IPS-11a (cell line): ENCODE results near the gene KCNH4.

Experiments used
- H3K4me3 ChIP-seq: one replicate; pipeline ENCODE4 v1.5.1; 2013; ENCODE audit warnings: low read depth, low read length, control low read depth

Gene KCNH4

GRCh38 chr17:42138749-42139492, 42.0 kb downstream of the KCNH4 start:
- H3K4me3 ChIP-seq, result no peak overlapping the region

DNA sequence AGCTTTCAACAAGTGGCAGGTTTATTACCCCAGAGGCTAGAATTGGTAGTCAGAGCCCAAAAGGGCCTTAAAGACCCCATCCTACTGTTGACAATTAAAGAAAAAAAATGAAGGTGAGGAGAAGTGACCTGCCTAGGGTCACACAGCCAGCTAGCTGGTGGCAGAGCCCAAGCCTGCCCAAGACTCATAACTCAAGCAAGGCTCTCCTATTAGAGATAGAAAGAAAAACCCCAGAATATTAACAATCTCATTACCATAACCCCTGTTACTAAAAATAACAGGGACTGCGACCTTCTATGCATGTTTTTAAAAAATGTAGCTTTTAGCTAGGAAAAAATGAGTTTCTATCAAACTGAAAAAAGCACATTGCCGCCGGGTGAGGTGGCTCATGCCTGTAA, 44.3 kb downstream of the KCNH4 start:
- no peak overlapping the region for H3K4me3 ChIP-seq

DNA sequence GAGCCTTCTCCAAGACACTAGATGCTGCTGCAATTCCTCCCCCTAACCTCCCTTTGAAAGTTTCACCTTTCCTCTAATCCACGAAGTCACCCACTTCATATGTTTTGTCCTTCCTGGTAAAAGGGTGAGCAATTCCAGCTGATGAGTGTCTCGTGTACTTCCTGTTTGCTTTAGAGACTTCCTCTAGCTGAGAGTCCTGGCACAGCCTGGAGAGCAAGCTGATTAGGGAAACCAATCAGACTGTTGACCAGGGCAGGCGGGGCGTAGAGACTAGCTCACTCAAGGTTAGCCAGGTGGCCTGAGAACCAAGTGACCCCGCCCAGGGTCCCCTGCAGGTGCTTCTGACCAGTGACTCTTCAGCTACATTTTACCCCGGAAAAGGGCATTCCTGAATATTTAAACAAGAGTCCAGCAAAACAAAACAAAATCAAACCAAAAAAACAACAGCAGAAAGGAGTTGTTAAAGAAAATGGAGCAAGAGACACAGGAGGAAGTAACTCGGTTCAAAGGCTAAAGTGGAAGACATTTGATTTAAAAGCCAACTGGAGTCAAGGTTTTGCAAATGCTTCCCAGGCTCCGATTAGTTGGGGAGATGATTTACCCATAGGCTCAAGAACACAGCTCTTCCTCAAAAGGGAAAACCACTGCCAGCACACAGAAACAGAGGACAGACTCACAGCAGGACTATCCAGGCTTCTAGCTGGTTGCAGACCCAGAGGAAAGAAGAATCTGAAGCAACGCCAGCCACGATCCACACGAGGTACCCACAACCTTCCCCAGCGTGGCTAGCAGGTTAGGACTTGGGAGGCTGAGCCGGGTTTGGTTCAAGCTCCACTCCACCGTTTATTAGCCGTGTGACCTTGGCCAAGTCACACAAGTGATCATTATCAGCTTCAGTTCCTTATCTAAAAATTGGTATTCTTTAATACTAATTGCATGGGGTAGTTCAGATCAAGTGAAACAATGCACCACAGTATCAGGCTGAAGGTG, 45.0 kb downstream of the KCNH4 start:
- no peak overlapping the region for H3K4me3 ChIP-seq

DNA sequence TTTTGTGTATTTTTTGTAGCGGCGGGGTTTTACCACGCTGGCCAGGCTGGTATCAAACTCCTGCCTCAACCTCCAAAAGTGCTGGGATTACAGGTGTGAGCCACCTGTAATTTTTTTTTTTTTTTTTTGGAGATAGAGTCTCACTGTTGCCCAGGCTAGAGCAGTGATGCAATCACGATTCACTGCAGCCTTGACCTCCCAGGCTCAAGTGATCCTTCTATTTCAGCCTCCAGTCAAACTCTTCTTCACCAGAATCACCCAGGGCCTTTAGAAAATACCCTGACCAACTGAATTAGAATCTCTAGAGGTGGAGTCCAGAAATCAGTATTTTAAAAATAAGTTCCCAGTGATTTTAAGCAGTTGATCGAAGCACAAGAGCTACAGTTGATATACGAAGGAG, 45.8 kb downstream of the KCNH4 start:
- H3K4me3 ChIP-seq, result no peak overlapping the region

DNA sequence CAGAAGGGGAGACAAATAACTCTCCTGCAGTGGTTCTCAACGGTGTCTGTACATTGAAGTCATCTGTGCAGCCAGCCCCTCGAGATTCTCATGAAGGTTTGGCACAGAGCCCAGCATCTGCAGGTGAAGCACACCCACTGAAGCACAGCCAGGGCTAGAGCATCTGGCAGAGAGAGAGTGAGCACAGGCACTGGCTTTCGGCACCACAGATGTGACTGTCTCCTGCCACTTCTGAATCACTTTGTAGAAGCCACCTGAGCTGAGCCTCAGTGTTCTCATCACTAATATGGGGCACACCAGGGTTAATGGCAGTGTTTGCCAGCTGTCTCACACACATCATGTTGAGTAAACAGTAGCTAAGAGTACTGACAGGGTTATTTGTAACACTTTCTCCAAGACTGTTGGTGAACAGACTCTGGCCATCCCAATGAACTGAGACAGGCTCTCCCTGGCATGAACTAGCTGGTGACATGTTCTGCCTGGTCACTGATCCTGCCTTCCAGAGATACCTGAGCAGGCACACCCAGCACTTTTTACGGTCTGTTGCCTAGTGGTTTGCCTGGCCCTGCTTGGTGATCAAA, 47.4 kb downstream of the KCNH4 start:
- no peak overlapping the region for H3K4me3 ChIP-seq

DNA sequence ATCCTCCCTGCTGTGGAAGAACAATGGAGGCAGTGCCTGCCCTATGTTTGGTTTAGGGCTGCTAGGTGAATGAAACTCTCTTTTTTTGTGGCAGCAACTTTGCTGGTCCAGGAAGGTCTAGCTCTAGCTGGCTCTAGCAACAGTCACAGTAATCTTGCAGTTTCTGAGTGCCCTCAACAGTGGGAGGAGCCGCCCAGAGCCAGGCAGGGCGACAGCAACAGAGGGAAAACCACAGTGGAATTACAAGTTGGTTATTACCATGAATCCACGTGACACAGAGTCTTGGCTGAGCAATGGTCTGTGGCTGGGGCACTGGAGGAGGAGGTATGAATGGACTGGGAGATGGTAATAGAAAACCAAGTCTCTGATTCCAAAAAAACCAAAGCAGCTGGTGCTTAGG, 48.0 kb downstream of the KCNH4 start:
- H3K4me3 ChIP-seq, result no peak overlapping the region

GRCh38 chr17:42131981-42132432, 48.9 kb downstream of the KCNH4 start:
- H3K4me3 ChIP-seq, result no peak overlapping the region

GRCh38 chr17:42131232-42131631, 49.7 kb downstream of the KCNH4 start:
- no peak overlapping the region for H3K4me3 ChIP-seq

DNA sequence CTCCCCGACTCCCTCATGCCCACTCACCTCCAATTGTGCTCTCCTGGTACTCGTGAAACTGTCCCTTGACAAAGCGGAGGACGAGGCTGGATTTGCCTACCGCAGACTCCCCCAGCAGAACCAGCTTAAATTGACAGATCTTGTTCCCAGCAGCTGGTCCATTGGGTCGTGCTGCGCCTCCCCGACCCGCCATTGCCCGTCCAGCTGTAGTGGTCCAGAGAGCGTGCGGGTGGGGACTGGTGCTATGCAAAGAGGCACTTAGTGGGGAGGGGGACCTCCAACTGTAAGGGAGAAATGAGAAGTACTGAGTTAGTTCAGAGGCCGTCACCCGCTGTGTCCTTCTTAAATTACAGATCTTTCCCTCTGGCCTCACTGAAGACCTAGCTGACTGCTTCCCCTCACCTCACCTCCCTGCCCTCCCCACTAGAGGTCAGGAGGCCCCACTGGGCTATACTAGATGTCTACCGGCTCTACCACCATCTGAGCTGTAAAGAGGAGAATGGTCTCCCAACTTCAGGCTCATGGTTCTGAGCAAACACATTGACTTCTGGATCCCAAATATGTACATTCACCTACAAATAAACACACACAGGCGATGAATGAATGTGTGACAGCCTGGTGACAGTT, 50.5 kb downstream of the KCNH4 start:
- H3K4me3 ChIP-seq, result no peak overlapping the region

- H3K4me3 ChIP-seq, result no peak overlapping the region
These were observed 51.7 kb downstream of the KCNH4 start for GRCh38 chr17:42129109-42129837.

- no peak overlapping the region for H3K4me3 ChIP-seq
These were observed 53.5 kb downstream of the KCNH4 start for GRCh38 chr17:42127414-42127813.

DNA sequence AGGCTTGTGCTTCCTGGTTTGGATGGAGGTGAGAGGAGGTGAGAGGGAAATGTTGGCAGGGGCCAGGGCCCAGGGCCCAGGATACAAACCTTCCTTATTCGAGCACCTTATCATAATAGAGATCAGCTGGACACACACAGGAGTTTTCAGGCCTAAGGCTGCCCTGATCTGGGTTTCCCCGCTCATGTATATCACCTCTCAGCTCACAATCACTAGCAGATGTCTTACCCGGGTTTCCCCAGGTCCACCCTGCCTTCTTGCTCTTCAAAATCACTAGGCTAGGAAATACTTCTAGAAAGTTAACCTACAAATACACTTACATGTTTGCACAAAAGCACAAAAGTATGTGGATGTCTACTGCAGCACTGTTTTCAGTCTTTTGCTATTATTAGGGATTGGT, 54.1 kb downstream of the KCNH4 start:
- no peak overlapping the region for H3K4me3 ChIP-seq

DNA sequence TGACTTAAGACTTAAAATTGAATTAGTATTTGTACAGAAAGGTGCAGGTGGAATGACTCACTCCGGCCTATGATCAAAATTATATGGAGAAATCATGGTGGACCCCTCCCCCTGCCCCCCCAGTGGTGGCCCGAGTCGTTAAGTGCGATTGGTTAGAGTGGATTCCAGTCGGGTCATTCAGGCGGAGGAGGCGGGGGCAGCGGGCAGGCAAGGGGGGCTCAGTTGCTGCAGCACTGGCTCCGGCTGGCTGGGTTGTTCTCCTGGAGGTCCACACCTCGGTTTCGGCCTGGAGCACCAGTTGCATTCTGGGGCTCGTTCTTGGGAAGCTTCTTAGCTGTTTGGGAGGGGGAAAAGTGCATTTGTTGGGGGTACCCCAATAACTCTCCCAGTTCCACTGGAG, 55.4 kb downstream of the KCNH4 start:
- H3K4me3 ChIP-seq, result no peak overlapping the region

- no peak overlapping the region for H3K4me3 ChIP-seq
These were observed 56.7 kb downstream of the KCNH4 start for GRCh38 chr17:42124256-42124655.

GRCh38 chr17:42122371-42123303, 58.3 kb downstream of the KCNH4 start, which contains the start of gene HSPB9:
Gene HSPB9 (plus strand): TSS chr17:42122804. CDS start chr17:42122851, 47 bp downstream.
- H3K4me3 ChIP-seq, result no peak within 1 kb of the TSS

DNA sequence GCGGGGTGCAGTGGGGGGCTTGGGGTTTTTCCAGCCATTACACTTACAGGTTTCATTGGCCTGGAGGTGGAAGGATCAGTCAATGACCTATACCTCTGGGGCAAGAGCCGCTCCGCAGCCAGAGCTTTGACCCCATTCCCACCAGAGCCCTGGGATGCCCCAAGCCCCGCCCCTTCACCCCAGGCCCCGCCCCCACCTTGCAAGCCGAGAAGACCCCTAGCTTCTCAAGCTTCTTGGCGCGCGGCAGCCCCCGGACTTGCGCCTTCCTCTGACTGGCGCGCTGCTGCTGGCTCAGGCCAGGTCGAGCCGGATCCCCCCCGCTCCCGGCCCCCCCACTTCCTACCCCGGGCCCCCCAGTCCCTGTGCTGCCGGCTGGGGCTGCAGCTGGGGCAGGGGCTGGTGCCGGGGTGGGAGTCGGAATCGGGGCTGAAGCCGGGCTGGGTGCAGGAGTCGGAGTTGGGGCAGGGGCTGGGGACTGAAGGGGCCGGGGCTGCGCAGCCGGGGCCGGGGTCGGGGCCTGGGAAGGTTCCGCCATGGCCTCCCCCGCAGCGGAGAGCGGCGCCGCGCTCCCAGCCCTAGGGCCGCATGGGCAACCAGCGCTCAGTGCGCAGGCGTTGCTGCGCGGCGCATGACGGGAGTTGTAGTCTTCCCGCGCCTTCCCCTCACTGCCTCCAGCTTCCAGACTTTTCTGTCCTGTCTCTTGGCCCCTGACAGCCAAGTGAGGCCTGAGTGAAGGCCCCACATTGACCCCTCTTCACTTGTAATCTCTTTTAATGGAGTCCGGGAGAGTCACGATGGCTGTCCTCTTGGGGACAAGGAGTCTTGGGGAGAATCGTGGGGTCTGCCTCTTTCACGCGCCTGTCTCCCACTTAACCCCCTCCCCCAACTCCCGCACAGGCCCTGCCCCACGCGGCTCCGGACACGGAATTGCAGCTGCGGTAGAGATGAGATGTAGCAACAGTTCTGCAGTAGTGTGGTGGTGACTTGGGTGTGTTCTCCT, 59.9 kb downstream of the KCNH4 start, which contains the start of gene KAT2A:
Gene KAT2A (minus strand): TSS at position 598 of the 1,000 bp plus-strand sequence. CDS start 63 bp downstream, at position 535.
- peak within 1 kb of the TSS; percentile 43 for H3K4me3 ChIP-seq

DNA sequence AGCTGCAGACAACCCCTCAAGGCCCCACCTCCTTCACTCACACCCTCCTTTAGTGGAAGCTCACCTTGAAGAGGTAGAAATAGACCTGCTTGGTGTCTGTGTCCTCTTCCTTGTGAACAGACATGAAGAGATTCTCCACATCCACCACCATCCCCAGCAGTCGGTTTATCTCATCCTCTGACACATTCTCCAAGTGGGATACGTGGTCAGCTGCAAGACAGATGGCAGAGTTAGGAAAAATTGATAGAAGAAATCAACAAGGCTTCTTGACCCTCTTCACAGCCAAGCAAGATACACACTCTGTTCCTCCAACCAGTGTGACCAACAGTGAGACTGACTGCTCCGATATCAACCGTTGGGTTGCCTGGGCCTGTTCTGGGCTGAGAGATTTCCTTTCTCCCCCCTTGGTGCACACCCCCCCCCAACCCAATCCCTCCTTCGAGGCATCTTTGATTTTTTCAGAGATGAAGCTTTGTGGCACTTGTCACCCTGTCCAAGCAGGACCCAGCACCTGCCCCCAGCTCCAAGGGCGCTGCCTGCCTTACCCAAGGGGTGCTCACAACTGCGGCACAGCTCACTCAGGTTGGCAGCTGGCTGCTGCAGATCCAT, 60.7 kb downstream of the KCNH4 start:
- peak overlapping the region; percentile 35 for H3K4me3 ChIP-seq
